ENCODE measurements around the gene KIF1A. TPM values are rescaled to one million over a fixed set of nuclear protein-coding genes. Genes with fewer than 3 reads are reported as not detected.

Gene KIF1A
- total and polyA plus RNA-seq, 10 of the 15 experiments (the other 5 are each of a cell fraction or from before 2014, with no cell fraction given) = 0.04 to 0.95 (median 0.06) TPM; not detected in 5

GRCh38 chr2:240846873-240847595 lies 27.0 kb upstream of the KIF1A start:
- H3K9ac ChIP-seq (ENCODE audit: control insufficient read depth, insufficient read depth, low read length) = no peak overlapping the region
- ChIA-PET RAD21 (ENCODE audit: unreplicated experiment) (no interaction called here), CTCF (interaction anchor here (1.5 kb wide), 1 partner anchor 333 kb away, joined by 5 read pairs; no protein-coding TSS in a partner anchor), SMC1A (ENCODE audit: uncharacterized antibody, unreplicated experiment) (no interaction called here), POLR2A (no interaction called here)
- H2AFZ ChIP-seq (ENCODE audit: control insufficient read depth, low read depth, low read length) = no peak overlapping the region
- H3K9me3 ChIP-seq (replicated peaks; ENCODE audit: control insufficient read depth, insufficient read depth, low read length) = no peaks in the 10 kb centered on the region; the same call in 2 of the 3 replicates
- no peaks in the 10 kb centered on the region for H3K79me2 ChIP-seq (ENCODE audit: control insufficient read depth, insufficient read depth, low read length)
- no peak for FAIRE-seq
- BruUV-seq (replicated peaks) = no TSS peak
- H3K4me1 ChIP-seq (ENCODE audit: control insufficient read depth, insufficient read depth, low read length) = no peaks in the 10 kb centered on the region
- no peaks in the 10 kb centered on the region for H3K36me3 ChIP-seq (ENCODE audit: control insufficient read depth in 2 of 2, insufficient read depth in 2 of 2, low read length in 1 of 2)
- H3K27ac ChIP-seq (ENCODE audit: control insufficient read depth, insufficient read depth) = no peak overlapping the region
- no peak for DNase-seq (ENCODE audit: low read depth, low spot score)
- 50% methylated on average over 5 of the region's 5 CpGs for WGBS (ENCODE audit: insufficient coverage, insufficient replicate concordance, low lambda C conversion rate, missing lambda C conversion rate)
- no peak overlapping the region for H3K4me3 ChIP-seq
- H3K4me2 ChIP-seq (ENCODE audit: control insufficient read depth, insufficient read depth) = no peak overlapping the region
- in situ Hi-C loops (cut with MboI) = loop anchor here (25.0 kb wide), 1 partner anchor 335 kb away; no protein-coding TSS in a partner anchor
- ATAC-seq = no peak
- H3K27me3 ChIP-seq (replicated peaks in 1 of 2; ENCODE audit: control insufficient read depth in 2 of 2, insufficient read depth in 2 of 2, low read length in 1 of 2) = no peaks in the 10 kb centered on the region
- intact Hi-C loops (cut with micrococcal nuclease; ENCODE audit: unreplicated experiment) = no loop called here
- no peaks in the 10 kb centered on the region for H4K20me1 ChIP-seq (ENCODE audit: control insufficient read depth, insufficient read depth)
- TF ChIP-seq SUZ12 (IDR thresholded peaks at IDR 0.05; ENCODE audit: unreplicated experiment) (no peak), SMARCA5 (IDR thresholded peaks at IDR 0.05) (no peak), LARP7 (IDR thresholded peaks at IDR 0.05) (no peak), KAT2A (conservative IDR thresholded peaks at IDR 0.05; ENCODE audit: control insufficient read depth, low read depth, low read length) (no peak), BMI1 (IDR thresholded peaks at IDR 0.05; ENCODE audit: borderline replicate concordance) (no peak), RAD21 (IDR thresholded peaks at IDR 0.05; ENCODE audit: insufficient read depth, low read depth, low read length) (no peak), FOXM1 (IDR thresholded peaks at IDR 0.05; ENCODE audit: low read depth, low read length) (no peak), CREB1 (IDR thresholded peaks at IDR 0.05; ENCODE audit: low read depth) (no peak), KDM1A (IDR thresholded peaks at IDR 0.05; ENCODE audit: borderline replicate concordance) (no peak), JUND (IDR thresholded peaks at IDR 0.05; ENCODE audit: low read depth, low read length) (no peak)
- TF ChIP-seq, protein P1, sequence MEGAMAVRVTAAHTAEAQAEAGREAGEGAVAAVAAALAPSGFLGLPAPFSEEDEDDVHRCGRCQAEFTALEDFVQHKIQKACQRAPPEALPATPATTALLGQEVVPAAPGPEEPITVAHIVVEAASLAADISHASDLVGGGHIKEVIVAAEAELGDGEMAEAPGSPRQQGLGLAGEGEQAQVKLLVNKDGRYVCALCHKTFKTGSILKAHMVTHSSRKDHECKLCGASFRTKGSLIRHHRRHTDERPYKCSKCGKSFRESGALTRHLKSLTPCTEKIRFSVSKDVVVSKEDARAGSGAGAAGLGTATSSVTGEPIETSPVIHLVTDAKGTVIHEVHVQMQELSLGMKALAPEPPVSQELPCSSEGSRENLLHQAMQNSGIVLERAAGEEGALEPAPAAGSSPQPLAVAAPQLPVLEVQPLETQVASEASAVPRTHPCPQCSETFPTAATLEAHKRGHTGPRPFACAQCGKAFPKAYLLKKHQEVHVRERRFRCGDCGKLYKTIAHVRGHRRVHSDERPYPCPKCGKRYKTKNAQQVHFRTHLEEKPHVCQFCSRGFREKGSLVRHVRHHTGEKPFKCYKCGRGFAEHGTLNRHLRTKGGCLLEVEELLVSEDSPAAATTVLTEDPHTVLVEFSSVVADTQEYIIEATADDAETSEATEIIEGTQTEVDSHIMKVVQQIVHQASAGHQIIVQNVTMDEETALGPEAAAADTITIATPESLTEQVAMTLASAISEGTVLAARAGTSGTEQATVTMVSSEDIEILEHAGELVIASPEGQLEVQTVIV (IDR thresholded peaks at IDR 0.05; ENCODE audit: borderline replicate concordance, partially characterized antibody) = no peak
- TF ChIP-seq, protein P2, sequence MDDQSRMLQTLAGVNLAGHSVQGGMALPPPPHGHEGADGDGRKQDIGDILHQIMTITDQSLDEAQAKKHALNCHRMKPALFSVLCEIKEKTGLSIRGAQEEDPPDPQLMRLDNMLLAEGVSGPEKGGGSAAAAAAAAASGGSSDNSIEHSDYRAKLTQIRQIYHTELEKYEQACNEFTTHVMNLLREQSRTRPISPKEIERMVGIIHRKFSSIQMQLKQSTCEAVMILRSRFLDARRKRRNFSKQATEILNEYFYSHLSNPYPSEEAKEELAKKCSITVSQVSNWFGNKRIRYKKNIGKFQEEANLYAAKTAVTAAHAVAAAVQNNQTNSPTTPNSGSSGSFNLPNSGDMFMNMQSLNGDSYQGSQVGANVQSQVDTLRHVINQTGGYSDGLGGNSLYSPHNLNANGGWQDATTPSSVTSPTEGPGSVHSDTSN (IDR thresholded peaks at IDR 0.05; ENCODE audit: insufficient replicate concordance, low read depth, low read length) = no peak
- TF ChIP-seq, protein P3, sequence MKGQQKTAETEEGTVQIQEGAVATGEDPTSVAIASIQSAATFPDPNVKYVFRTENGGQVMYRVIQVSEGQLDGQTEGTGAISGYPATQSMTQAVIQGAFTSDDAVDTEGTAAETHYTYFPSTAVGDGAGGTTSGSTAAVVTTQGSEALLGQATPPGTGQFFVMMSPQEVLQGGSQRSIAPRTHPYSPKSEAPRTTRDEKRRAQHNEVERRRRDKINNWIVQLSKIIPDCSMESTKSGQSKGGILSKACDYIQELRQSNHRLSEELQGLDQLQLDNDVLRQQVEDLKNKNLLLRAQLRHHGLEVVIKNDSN (IDR thresholded peaks at IDR 0.05; ENCODE audit: borderline replicate concordance, extremely low read length, insufficient read depth, low read depth, low read length) = no peak
- TF ChIP-seq, protein P4, sequence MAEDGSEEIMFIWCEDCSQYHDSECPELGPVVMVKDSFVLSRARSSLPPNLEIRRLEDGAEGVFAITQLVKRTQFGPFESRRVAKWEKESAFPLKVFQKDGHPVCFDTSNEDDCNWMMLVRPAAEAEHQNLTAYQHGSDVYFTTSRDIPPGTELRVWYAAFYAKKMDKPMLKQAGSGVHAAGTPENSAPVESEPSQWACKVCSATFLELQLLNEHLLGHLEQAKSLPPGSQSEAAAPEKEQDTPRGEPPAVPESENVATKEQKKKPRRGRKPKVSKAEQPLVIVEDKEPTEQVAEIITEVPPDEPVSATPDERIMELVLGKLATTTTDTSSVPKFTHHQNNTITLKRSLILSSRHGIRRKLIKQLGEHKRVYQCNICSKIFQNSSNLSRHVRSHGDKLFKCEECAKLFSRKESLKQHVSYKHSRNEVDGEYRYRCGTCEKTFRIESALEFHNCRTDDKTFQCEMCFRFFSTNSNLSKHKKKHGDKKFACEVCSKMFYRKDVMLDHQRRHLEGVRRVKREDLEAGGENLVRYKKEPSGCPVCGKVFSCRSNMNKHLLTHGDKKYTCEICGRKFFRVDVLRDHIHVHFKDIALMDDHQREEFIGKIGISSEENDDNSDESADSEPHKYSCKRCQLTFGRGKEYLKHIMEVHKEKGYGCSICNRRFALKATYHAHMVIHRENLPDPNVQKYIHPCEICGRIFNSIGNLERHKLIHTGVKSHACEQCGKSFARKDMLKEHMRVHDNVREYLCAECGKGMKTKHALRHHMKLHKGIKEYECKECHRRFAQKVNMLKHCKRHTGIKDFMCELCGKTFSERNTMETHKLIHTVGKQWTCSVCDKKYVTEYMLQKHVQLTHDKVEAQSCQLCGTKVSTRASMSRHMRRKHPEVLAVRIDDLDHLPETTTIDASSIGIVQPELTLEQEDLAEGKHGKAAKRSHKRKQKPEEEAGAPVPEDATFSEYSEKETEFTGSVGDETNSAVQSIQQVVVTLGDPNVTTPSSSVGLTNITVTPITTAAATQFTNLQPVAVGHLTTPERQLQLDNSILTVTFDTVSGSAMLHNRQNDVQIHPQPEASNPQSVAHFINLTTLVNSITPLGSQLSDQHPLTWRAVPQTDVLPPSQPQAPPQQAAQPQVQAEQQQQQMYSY (CRISPR knock-in tag; IDR thresholded peaks at IDR 0.05) = no peak
- TF ChIP-seq, protein P5, sequence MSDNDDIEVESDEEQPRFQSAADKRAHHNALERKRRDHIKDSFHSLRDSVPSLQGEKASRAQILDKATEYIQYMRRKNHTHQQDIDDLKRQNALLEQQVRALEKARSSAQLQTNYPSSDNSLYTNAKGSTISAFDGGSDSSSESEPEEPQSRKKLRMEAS (IDR thresholded peaks at IDR 0.05; ENCODE audit: low read depth, low read length) = no peak
